ENCODE data around the gene SMIM20. TPM values are rescaled to one million over a fixed set of nuclear protein-coding genes. Genes with fewer than 3 reads are reported as not detected.
A peak's percentile ranks its signal among the peaks of the same experiment; 100 is the strongest.

The SMIM20 gene
- total and polyA plus RNA-seq, 2 experiments from 2014 or later, result 56.6 to 82.9 TPM

GRCh38 chr4:25890571-25891485 is 23.2 kb upstream of the SMIM20 start:
- H3K9me3 Mint-ChIP-seq, result no peaks in the 10 kb centered on the region

More at GRCh38 chr4:25890571-25891485, 23.2 kb upstream of the SMIM20 start:
- Histone ChIP-seq H4K20me1 (replicated peaks; ENCODE audit: insufficient read depth) (no peaks in the 10 kb centered on the region), H3K4me2 (peak overlapping the region; percentile 37; the same call in 1 of the 2 replicates), H2AFZ (peak overlapping the region; percentile 96), H3F3A (replicated peaks; ENCODE audit: low read depth) (no peaks in the 10 kb centered on the region), H3K4me3 (no peak overlapping the region), H3K36me3 (ENCODE audit: insufficient read depth) (no peaks in the 10 kb centered on the region), H3K27ac (ENCODE audit: low read depth) (no peak overlapping the region), H3K9me2 (ENCODE audit: insufficient read depth) (no peaks in the 10 kb centered on the region), H3K4me1 (ENCODE audit: insufficient read depth) (peaks cover 23% of the 10 kb centered on the region), H3K27me3 (ENCODE audit: insufficient read depth) (no peaks in the 10 kb centered on the region), H3K79me2 (replicated peaks; ENCODE audit: insufficient read depth) (no peaks in the 10 kb centered on the region)
- DNase-seq (ENCODE audit: low spot score), result peak; percentile 53
- ATAC-seq, result peak; percentile 83
- Mint-ChIP-seq H3K4me3 (peak overlapping the region; percentile 6; the same call in 1 of the 3 replicates), H3K27ac (peak overlapping the region; percentile 4; the same call in 1 of the 2 replicates), H3K27me3 (ENCODE audit: insufficient read depth, low read depth, poor library complexity) (no peaks in the 10 kb centered on the region), H3K36me3 (ENCODE audit: low read depth) (no peaks in the 10 kb centered on the region; the same call in 2 of the 3 replicates), H3K4me1 (peaks cover 26% of the 10 kb centered on the region)
- TF ChIP-seq POLR2AphosphoS5 (IDR thresholded peaks at IDR 0.05; ENCODE audit: low read depth) (no peak), REST (IDR thresholded peaks at IDR 0.05; ENCODE audit: unreplicated experiment) (no peak), NANOG (IDR thresholded peaks at IDR 0.05; ENCODE audit: borderline replicate concordance) (no peak), ZNF462 (CRISPR knock-in tag; IDR thresholded peaks at IDR 0.05) (peak; percentile 28; the same call in 1 of the 2 replicates), CREB1 (CRISPR knock-in tag; IDR thresholded peaks at IDR 0.05; ENCODE audit: low read depth) (no peak), ETS1 (IDR thresholded peaks at IDR 0.05) (no peak), EZH2 (IDR thresholded peaks at IDR 0.05; ENCODE audit: low read depth, unreplicated experiment) (no peak), EZH2phosphoT487 (IDR thresholded peaks at IDR 0.05; ENCODE audit: unreplicated experiment) (no peak), CTCF (conservative IDR thresholded peaks at IDR 0.05; ENCODE audit: low read depth in 2 of 2) (peak in 1 of 2 experiments; percentile 18; a peak in 1 of 4 replicates), ZNF114 (CRISPR knock-in tag; IDR thresholded peaks at IDR 0.05) (no peak), STAT1 (IDR thresholded peaks at IDR 0.05; ENCODE audit: unreplicated experiment) (no peak), JUNB (IDR thresholded peaks at IDR 0.05; ENCODE audit: unreplicated experiment) (no peak), ZNF331 (CRISPR knock-in tag; IDR thresholded peaks at IDR 0.05; ENCODE audit: low read depth) (no peak)

Data from GM23338 (cell line).